ENCODE data around the gene MAGEA11. TPM values are rescaled to one million over a fixed set of nuclear protein-coding genes. Genes with fewer than 3 reads are reported as not detected.

MAGEA11 gene
- total and polyA plus RNA-seq, 2 of the 8 experiments (the other 6 are each of a cell fraction or from before 2014, with no cell fraction given), result not detected

GRCh38 chrX:149718757-149719156 lies 6.9 kb downstream of the MAGEA11 start (continued):
- TF ChIP-seq CBX5 (IDR thresholded peaks at IDR 0.05; ENCODE audit: low read depth, low read length), result no peak
- no peak for TF ChIP-seq HDAC6 (IDR thresholded peaks at IDR 0.05; ENCODE audit: low read depth, low read length)
- TF ChIP-seq JUND (IDR thresholded peaks at IDR 0.05; ENCODE audit: low read length), result no peak
- TF ChIP-seq CHD7 (IDR thresholded peaks at IDR 0.05; ENCODE audit: insufficient replicate concordance, low read length), result no peak
